Fibroblast of pulmonary artery (primary cell): Measurements from ENCODE around the gene GGTA1.
"Not testable (repeated sequence)": the region's sequence is repeated elsewhere in the genome, so short reads cannot be mapped to it uniquely, and the experiment has no call there.

ENCODE experiments used
- DNase-seq: peaks from one replicate; pipeline ENCODE4 v3.0.0-alpha.2; 2010; ENCODE audit warnings: low read depth
- H3K4me3 ChIP-seq: replicated peaks from 2 replicates; pipeline ENCODE4 v1.5.1; 2011; ENCODE audit warnings: low read depth, mild to moderate bottlenecking, control low read depth, low read length, moderate library complexity
- TF ChIP-seq, protein P1 (sequence below): IDR thresholded peaks from 2 replicates; pipeline ENCODE4 v1.5.1; 2011; ENCODE audit warnings: mild to moderate bottlenecking, control low read depth, low read length, inconsistent platforms; ENCODE audit errors: missing control alignments

The GGTA1 gene

DNA sequence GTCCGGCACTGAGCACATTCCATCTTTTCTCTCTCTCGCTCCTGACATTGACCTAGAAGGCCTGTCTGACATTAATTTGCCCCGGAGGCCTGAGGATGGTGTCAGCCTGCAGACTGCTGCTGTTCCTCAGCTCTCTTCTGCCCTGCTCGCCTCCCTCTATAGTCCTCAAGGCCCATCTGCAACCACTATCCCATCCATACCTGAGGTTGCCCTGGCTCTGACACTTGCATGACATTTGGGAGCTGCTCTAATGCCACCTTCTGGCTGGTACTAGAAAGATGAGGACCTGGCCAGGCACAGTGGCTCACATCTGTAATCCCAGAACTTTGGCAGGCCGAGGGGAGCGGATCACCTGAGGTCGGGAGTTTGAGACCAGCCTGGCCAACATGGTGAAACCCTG, 38.6 kb upstream of the GGTA1 start:
- no peak overlapping the region for H3K4me3 ChIP-seq
- TF ChIP-seq, protein P1, sequence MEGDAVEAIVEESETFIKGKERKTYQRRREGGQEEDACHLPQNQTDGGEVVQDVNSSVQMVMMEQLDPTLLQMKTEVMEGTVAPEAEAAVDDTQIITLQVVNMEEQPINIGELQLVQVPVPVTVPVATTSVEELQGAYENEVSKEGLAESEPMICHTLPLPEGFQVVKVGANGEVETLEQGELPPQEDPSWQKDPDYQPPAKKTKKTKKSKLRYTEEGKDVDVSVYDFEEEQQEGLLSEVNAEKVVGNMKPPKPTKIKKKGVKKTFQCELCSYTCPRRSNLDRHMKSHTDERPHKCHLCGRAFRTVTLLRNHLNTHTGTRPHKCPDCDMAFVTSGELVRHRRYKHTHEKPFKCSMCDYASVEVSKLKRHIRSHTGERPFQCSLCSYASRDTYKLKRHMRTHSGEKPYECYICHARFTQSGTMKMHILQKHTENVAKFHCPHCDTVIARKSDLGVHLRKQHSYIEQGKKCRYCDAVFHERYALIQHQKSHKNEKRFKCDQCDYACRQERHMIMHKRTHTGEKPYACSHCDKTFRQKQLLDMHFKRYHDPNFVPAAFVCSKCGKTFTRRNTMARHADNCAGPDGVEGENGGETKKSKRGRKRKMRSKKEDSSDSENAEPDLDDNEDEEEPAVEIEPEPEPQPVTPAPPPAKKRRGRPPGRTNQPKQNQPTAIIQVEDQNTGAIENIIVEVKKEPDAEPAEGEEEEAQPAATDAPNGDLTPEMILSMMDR, result peak; percentile 1
- no peak for DNase-seq

DNA sequence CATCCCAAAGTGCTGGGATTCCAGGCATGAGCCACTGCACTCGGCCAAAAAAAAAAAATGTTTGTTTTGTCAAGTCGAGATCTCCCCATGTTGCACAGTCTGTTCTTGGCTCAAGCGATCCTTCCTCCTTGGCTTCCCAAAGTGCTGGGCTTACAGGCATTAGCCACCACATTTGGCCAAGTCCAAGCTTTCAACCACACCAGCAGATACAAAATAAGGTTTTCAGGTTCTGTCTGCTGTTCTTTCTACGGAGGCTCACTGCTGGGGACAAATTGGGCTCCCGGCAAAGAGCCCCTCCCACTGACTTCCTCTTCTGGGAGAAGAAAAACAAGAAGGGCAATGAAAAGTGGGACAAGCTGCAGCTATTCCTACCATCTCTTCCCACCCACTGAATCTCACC, 37.6 kb upstream of the GGTA1 start:
- DNase-seq, result no peak
- no peak overlapping the region for H3K4me3 ChIP-seq
- TF ChIP-seq, protein P1, result no peak

DNA sequence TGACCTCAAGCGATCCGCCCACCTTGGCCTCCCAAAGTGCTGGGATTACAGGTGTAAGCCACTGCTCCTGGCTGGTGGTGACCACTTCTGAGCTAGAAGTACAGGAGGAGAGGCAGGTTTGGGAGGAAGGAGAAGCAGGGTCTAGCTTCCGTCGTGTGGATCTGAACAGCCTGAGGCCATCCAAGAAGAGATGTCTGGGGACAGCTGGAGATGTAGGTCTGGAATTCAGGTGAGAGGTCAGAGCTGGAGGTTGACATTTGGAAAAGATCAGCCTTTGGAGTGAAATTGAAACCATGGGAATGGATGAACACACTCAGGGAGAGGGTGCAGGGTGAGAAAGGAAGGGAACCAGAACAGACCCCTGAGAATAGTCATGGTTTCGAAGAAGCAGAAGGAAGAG, 33.2 kb upstream of the GGTA1 start:
- DNase-seq, result no peak
- TF ChIP-seq, protein P1, result no peak
- no peak overlapping the region for H3K4me3 ChIP-seq

DNA sequence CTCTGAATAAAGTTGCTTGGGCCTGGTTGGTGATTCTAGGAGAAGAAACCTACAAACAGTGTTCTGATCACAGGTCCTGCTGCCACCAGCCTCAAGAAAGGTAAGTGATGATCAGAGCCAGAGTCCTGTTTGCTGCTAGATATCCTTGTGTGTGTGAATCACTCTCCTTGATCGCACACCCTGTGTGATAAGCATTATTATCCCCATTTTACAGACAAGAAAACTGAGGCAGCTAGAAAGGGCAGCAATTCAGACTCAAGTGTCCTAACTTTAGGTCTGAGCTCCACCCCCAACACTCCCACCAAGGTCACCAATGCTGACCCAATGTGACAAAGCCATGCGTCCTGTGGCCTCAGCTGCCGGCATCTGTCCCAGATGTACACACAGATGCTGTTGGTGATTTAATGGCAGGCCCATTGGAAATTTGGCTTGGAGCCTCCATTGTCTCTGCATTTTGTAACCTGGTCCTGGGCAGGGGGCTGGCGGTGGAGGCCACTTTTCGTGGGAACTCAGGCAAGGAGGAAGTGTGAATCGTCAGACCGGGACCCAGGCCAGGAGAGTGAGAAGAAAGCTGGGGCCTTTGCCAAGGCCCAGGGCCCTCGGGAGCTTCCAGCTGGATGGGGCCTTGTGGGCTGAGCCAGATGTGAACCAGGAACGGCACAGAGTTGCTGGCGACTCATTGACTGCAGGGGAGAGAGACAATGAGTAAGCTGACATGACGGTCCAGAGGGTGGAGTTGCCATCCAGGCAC, 29.8 kb upstream of the GGTA1 start:
- TF ChIP-seq, protein P1, result no peak
- H3K4me3 ChIP-seq, result no peak overlapping the region
- DNase-seq, result peak; percentile 99

DNA sequence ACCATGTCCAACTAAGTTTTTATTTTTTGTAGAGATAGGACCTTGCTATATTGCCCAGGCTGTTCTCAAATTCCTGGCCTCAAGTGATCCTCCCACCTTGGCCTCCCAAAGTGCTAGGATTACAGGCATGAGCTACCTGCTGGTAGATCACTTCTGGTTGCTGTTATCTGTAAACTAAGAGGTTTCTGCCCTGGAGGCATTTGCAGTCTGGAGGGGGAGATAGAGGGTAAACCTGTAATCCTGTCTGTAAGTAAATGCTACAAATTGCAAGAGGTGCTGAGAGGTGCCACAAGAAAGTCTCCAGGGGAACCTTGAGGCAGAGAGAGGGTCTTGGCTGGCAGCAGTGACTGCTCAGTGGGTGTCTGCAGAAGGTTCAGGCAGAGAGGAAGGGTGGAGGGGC, 29.0 kb upstream of the GGTA1 start:
- TF ChIP-seq, protein P1, result no peak
- no peak overlapping the region for H3K4me3 ChIP-seq
- no peak for DNase-seq

DNA sequence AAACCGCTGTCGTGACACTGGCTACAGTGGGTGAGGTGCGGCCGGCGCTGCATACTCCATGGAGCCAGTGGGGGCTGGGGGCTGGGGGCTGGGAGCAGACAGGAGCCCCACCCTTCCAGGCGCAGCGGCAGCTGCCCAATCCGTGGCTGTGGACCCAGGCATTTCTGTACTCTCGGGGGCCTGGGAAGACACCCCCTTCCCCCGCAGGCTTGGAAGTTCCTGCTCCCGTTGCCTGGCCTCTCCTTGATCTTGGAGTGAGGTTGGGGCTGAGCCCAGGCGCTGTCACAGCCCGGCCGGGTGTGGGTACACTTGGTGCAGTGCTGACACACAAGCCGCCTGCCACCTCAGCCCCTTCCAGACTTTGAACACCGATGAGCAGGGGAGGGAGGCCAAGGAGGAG, 27.7 kb upstream of the GGTA1 start:
- TF ChIP-seq, protein P1, result no peak
- H3K4me3 ChIP-seq, result no peak overlapping the region
- no peak for DNase-seq

DNA sequence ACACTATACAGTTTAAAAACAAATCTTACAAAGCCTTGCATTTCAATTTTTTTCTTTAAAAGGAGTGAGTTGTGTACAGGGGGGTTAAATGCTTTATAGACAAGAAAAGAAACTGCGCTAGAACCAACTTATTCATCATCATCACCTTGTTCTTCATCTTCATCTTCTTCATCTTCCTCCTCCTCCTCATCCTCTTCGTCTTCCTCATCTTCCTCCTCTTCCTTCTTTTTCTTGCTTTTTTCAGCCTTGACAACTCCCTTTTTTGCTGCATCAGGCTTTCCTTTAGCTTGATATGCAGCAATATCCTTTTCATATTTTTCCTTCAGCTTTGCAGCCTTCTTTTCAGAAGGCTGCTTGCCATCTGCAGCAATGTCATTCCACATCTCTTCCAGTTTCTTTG, 20.0 kb upstream of the GGTA1 start:
- DNase-seq, H3K4me3 ChIP-seq: not testable (repeated sequence)
